B cell (primary cell): ENCODE results near the gene SEMA6D. TPM values are rescaled to one million over a fixed set of nuclear protein-coding genes. Genes with fewer than 3 reads are reported as not detected.

Source experiments
- ATAC-seq: fragments of 200-7000 bp; cut with Tn5 transposase; one replicate; pipeline ENCODE4 v1.10.0; 2021; ENCODE audit warnings: low read depth, mild to moderate bottlenecking, moderate number of reproducible peaks, moderate library complexity
- CTCF ChIA-PET: fragments of 350-600 bp; sonication (Branson Sonifier 250); formaldehyde crosslinking; loops from one replicate; lab custom pipeline; 2021; ENCODE audit warnings: antibody characterized with exemption, inconsistent platforms; lab: Charles Lee
- POLR2A ChIA-PET: fragments of 350-600 bp; sonication (Branson Sonifier 250); formaldehyde crosslinking; loops from one replicate; lab custom pipeline; 2021; ENCODE audit warnings: antibody characterized with exemption; lab: Charles Lee
- DNase-seq: peaks from one replicate; pipeline ENCODE4 v3.0.0; 2013
- H2AFZ ChIP-seq: 2 replicates; pipeline ENCODE4 v1.6.1; 2012; ENCODE audit warnings: mild to moderate bottlenecking, low read depth, low read length; ENCODE audit not compliant: insufficient read depth, poor library complexity, severe bottlenecking
- H3K27ac ChIP-seq, 2 donors: 1 replicate in 1 of 2; 2 replicates in 1 of 2; pipeline ENCODE4 v1.5.1; 2012 to 2013; ENCODE audit warnings: low read length in 2 of 2, mild to moderate bottlenecking in 2 of 2, moderate library complexity in 1 of 2
- H3K27me3 ChIP-seq, 4 experiments: fragments of 200-600 bp in 1 of 4; sonication (generic) in 1 of 4; replicated peaks in 1 of 4; 1 replicate in 2 of 4; 2 replicates in 2 of 4; pipeline versions ENCODE4 v1.6.1 to v1.7.0; 2013 to 2016; ENCODE audit warnings: low read length in 3 of 4, mild to moderate bottlenecking in 2 of 4, mixed read lengths in 1 of 4, moderate library complexity in 1 of 4; ENCODE audit not compliant: insufficient read depth in 4 of 4, control insufficient read depth in 3 of 4; ENCODE audit errors: control extremely low read depth in 1 of 4
- H3K36me3 ChIP-seq, 2 experiments: replicated peaks in 1 of 2; 1 replicate in 1 of 2; 2 replicates in 1 of 2; pipeline versions ENCODE4 v1.6.1 to v1.7.1; 2013; ENCODE audit warnings: low read length in 1 of 2; ENCODE audit not compliant: insufficient read depth in 2 of 2, control insufficient read depth in 1 of 2; ENCODE audit errors: control extremely low read depth in 1 of 2, extremely low read depth in 1 of 2
- H3K4me1 ChIP-seq, 2 donors: fragments of 200-600 bp in 1 of 2; sonication (generic) in 1 of 2; 1 replicate in 1 of 2; 2 replicates in 1 of 2; pipeline versions ENCODE4 v1.5.1 to v1.6.1; 2013 to 2017; ENCODE audit warnings: low read length in 2 of 2; ENCODE audit not compliant: control insufficient read depth in 2 of 2, insufficient read depth in 2 of 2
- H3K4me2 ChIP-seq: replicated peaks from 2 replicates; pipeline ENCODE3; 2012; ENCODE audit warnings: mild to moderate bottlenecking, low read depth, low read length; ENCODE audit not compliant: poor library complexity, severe bottlenecking
- H3K4me3 ChIP-seq, 5 experiments: fragments of 200-600 bp in 1 of 5; sonication (generic) in 1 of 5; 1 replicate in 3 of 5; 2 replicates in 2 of 5; pipeline versions ENCODE4 v1.5.1 to v1.7.0; 2011 to 2016; ENCODE audit warnings: low read length in 4 of 5, mild to moderate bottlenecking in 4 of 5, low read depth in 2 of 5, control low read depth in 1 of 5, moderate library complexity in 1 of 5; ENCODE audit not compliant: insufficient read depth in 1 of 5; ENCODE audit errors: control extremely low read depth in 1 of 5, extremely low read depth in 1 of 5
- H3K79me2 ChIP-seq: fragments of 200-600 bp; sonication (generic); one replicate; pipeline ENCODE4 v1.6.0; 2016; ENCODE audit warnings: low read length; ENCODE audit not compliant: control insufficient read depth, insufficient read depth
- H3K9ac ChIP-seq: fragments of 200-600 bp; sonication (generic); 2 replicates; pipeline ENCODE4 v1.6.1; 2017; ENCODE audit warnings: mild to moderate bottlenecking, low read length, moderate library complexity
- H3K9me3 ChIP-seq, 3 donors: one replicate each; pipeline versions ENCODE4 v1.6.1 to v1.7.1; 2013; ENCODE audit warnings: low read length in 2 of 3; ENCODE audit not compliant: control insufficient read depth in 2 of 3, insufficient read depth in 1 of 3; ENCODE audit errors: control extremely low read depth in 1 of 3
- H4K20me1 ChIP-seq: 2 replicates; pipeline ENCODE4 v1.6.0; 2012; ENCODE audit warnings: mild to moderate bottlenecking, low read length; ENCODE audit not compliant: insufficient read depth, control insufficient read depth, poor library complexity, severe bottlenecking
- H3K27ac Mint-ChIP-seq: one replicate; pipeline ENCODE4 v1.8.0; 2021; ENCODE audit warnings: mixed read lengths
- H3K27me3 Mint-ChIP-seq: one replicate; pipeline ENCODE4 v1.8.0; 2021; ENCODE audit warnings: mixed read lengths
- H3K4me1 Mint-ChIP-seq: one replicate; pipeline ENCODE4 v1.8.0; 2021; ENCODE audit warnings: mixed read lengths
- H3K4me3 Mint-ChIP-seq: one replicate; pipeline ENCODE4 v1.8.0; 2021; ENCODE audit warnings: mixed read lengths
- H3K9me3 Mint-ChIP-seq: one replicate; pipeline ENCODE4 v1.8.0; 2022; ENCODE audit warnings: mixed read lengths; ENCODE audit not compliant: insufficient read depth
- CTCF ChIP-seq: fragments of 200-600 bp; IDR thresholded peaks from one replicate; pipeline ENCODE4 v1.8.0; 2022; ENCODE audit warnings: antibody characterized with exemption, mild to moderate bottlenecking
- EZH2 ChIP-seq: IDR thresholded peaks from 2 replicates; pipeline ENCODE4 v1.6.1; 2012; ENCODE audit warnings: borderline replicate concordance, low read depth, mild to moderate bottlenecking, moderate library complexity, low read length; ENCODE audit not compliant: insufficient read depth, poor library complexity, severe bottlenecking
- WGBS: methylation state at CpG from one replicate; pipeline ENCODE4 v1.1.5; 2013; ENCODE audit warnings: missing lambda C conversion rate; ENCODE audit not compliant: insufficient coverage; 5-methylcytosine and 5-hydroxymethylcytosine counted together
- intact Hi-C: fragments of 100-400 bp; cut with micrococcal nuclease; formaldehyde crosslinking; loops from one replicate; pipeline ENCODE4 v1.10.0; 2022
- polyA plus RNA-seq: library from polyadenylated mRNA; depleted of rRNA; stranded (reverse); fragments of >200 nt; gene quantifications from 2 replicates; pipeline ENCODE4 v1.2.3, GENCODE V29; 2012
- total RNA-seq, 2 donors: library from RNA; stranded (reverse); fragments of 120-200 nt in 1 of 2; gene quantifications; 1 replicate in 1 of 2; 2 replicates in 1 of 2; pipeline versions ENCODE4 v1.2.3 to v1.2.4, GENCODE V29; 2013 to 2022

The SEMA6D gene
- total and polyA plus RNA-seq, 2 donors (not counting 1 experiment from before 2014, with no cell fraction given): not detected

DNA sequence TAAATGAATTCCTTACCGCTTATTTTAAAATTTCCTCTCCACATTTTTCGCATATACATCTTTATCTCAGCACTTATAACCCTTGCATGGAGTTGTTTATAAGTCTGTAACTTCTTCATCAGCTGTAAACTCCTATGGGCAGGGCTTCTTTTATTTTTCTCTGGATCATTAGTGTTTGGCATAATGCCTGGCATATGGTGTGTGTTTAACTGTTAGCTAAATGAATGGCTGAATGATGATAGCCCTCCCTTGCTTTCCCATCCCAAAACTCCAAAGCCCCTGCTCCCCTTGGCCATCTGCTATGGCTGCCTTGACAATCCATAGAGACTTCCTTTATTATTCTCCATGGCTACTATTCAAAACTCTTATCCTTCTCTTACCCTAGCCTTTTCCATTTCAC is 48.1 kb upstream of the SEMA6D start:
- Histone ChIP-seq H2AFZ (no peak overlapping the region), H3K79me2 (no peaks in the 10 kb centered on the region), H3K36me3 (no peaks in the 10 kb centered on the region), H3K4me3 (no peak overlapping the region), H3K27ac (no peak overlapping the region), H4K20me1 (no peaks in the 10 kb centered on the region), H3K4me2 (no peak overlapping the region), H3K27me3 (peaks cover 0 to 3% (median 0%) of the 10 kb centered on the region in 4 experiments), H3K4me1 (no peaks in the 10 kb centered on the region), H3K9me3 (no peaks in the 10 kb centered on the region), H3K9ac (no peak overlapping the region)
- H3K27me3 Mint-ChIP-seq: peaks cover 7% of the 10 kb centered on the region
- no peak for DNase-seq
- TF ChIP-seq EZH2 (no peak), CTCF (no peak)
- no peak for ATAC-seq
- no peak overlapping the region for H3K4me3 Mint-ChIP-seq
- no peaks in the 10 kb centered on the region for H3K9me3 Mint-ChIP-seq
- POLR2A ChIA-PET: no interaction called here
- CTCF ChIA-PET: no interaction called here
- WGBS: no CpG with 5 or more reads among the region's 2 CpGs
- intact Hi-C loops: no loop called here
- H3K27ac Mint-ChIP-seq: no peak overlapping the region
- no peaks in the 10 kb centered on the region for H3K4me1 Mint-ChIP-seq

- no peaks in the 10 kb centered on the region for H3K4me1 Mint-ChIP-seq
- intact Hi-C loops: no loop called here
- no peak overlapping the region for H3K4me3 ChIP-seq
- H3K4me1 ChIP-seq: no peaks in the 10 kb centered on the region
- H3K36me3 ChIP-seq: no peaks in the 10 kb centered on the region
- ChIA-PET CTCF (no interaction called here), POLR2A (no interaction called here)
- H2AFZ ChIP-seq: no peak overlapping the region
- H3K9me3 Mint-ChIP-seq: no peaks in the 10 kb centered on the region
- H3K9ac ChIP-seq: no peak overlapping the region
- no peak overlapping the region for H3K27ac Mint-ChIP-seq
- no peak overlapping the region for H3K27ac ChIP-seq
- H3K4me3 Mint-ChIP-seq: no peak overlapping the region
- DNase-seq (no peak), ATAC-seq (no peak)
- H3K79me2 ChIP-seq: no peaks in the 10 kb centered on the region
- peaks cover 7% of the 10 kb centered on the region for H3K27me3 Mint-ChIP-seq
- H3K9me3 ChIP-seq: no peaks in the 10 kb centered on the region
- H4K20me1 ChIP-seq: no peaks in the 10 kb centered on the region
- peaks cover 0 to 3% (median 0%) of the 10 kb centered on the region in 4 experiments for H3K27me3 ChIP-seq
- H3K4me2 ChIP-seq: no peak overlapping the region
- 100% methylated on average over 1 of the region's 1 CpG for WGBS
- TF ChIP-seq EZH2: no peak
- TF ChIP-seq CTCF: no peak
Measured at GRCh38 chr15:47670365-47670764, 46.9 kb upstream of the SEMA6D start.
